Gastroesophageal sphincter (tissue), 3 donors: ENCODE measurements around the gene ZBTB16.

Experiments used
- EP300 ChIP-seq: sonication (generic); formaldehyde crosslinking; IDR thresholded peaks from one replicate; pipeline ENCODE4 v1.6.1; 2017; ENCODE audit warnings: antibody characterized with exemption, mild to moderate bottlenecking
- POLR2A ChIP-seq, 2 donors: fragments of 450-650 bp; IDR thresholded peaks; one replicate each; pipeline ENCODE4 v1.6.1; 2017; ENCODE audit warnings: antibody characterized with exemption in 2 of 2, mild to moderate bottlenecking in 2 of 2, moderate library complexity in 1 of 2
- POLR2AphosphoS5 ChIP-seq: sonication (generic); formaldehyde crosslinking; IDR thresholded peaks from one replicate; pipeline ENCODE4 v1.6.1; 2017; ENCODE audit warnings: antibody characterized with exemption
- TF ChIP-seq, protein P1 (sequence below), 4 experiments: fragments of 200-600 bp in 2 of 4; fragments of 450-650 bp in 2 of 4; sonication (generic) in 1 of 4; IDR thresholded peaks; one replicate each; pipeline ENCODE4 v1.5.1; 2017 to 2019; ENCODE audit warnings: antibody characterized with exemption in 4 of 4, mild to moderate bottlenecking in 2 of 4, moderate library complexity in 2 of 4

DNA sequence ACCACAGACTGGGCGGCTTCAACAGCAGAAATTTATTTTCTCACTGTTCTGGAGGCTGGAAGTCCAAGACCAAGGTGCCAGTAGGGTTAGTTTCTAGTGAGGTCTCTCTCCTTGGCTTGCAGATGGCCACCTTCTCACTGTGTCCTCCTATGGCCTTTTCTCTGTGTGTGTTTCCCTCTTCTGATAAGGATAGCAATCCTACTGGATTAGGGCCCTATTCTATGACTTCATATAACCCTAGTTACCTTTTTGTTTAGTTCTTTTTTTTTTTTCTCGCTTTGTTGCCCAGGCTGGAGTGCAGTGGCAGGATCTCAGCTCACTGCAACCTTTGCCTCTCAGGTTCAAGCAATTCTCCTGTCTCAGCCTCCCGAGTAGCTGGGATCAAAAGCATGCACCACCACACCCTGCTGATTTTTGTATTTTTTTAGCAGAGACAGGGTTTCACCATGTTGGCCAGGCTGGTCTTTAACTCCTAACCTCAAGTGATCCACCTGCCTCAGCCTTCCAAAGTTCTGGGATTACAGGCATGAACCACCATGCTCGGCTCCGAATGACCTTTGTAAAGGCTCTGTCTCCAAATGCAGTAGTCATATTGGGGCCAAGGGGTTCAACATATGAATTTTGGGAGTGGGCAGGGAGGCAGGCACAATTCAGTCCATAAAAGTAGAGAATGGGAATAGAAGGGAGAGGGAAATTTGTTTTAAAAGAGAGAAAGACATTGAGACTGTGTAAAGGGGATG is 211.2 kb downstream of the ZBTB16 start:
- no peak for TF ChIP-seq POLR2A (IDR thresholded peaks at IDR 0.05)
- TF ChIP-seq, protein P1, sequence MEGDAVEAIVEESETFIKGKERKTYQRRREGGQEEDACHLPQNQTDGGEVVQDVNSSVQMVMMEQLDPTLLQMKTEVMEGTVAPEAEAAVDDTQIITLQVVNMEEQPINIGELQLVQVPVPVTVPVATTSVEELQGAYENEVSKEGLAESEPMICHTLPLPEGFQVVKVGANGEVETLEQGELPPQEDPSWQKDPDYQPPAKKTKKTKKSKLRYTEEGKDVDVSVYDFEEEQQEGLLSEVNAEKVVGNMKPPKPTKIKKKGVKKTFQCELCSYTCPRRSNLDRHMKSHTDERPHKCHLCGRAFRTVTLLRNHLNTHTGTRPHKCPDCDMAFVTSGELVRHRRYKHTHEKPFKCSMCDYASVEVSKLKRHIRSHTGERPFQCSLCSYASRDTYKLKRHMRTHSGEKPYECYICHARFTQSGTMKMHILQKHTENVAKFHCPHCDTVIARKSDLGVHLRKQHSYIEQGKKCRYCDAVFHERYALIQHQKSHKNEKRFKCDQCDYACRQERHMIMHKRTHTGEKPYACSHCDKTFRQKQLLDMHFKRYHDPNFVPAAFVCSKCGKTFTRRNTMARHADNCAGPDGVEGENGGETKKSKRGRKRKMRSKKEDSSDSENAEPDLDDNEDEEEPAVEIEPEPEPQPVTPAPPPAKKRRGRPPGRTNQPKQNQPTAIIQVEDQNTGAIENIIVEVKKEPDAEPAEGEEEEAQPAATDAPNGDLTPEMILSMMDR (IDR thresholded peaks at IDR 0.05), result no peak
- TF ChIP-seq POLR2AphosphoS5, result no peak
- no peak for TF ChIP-seq EP300
